GM12865 (cell line): Measurements from ENCODE around the gene MC4R.

Source experiments
- DNase-seq: peaks from one replicate; pipeline ENCODE4 v3.0.0; 2010; ENCODE audit warnings: low read depth
- H3K4me3 ChIP-seq: 2 replicates; pipeline ENCODE4 v1.5.1; 2011; ENCODE audit warnings: mild to moderate bottlenecking, low read depth, low read length, control low read depth
- CTCF ChIP-seq: IDR thresholded peaks from 2 replicates; pipeline ENCODE4 v1.5.1; 2011; ENCODE audit warnings: low read length, control low read depth, low read depth, inconsistent platforms; ENCODE audit not compliant: insufficient read depth; ENCODE audit errors: missing control alignments

The MC4R gene

GRCh38 chr18:60331890-60332289 is 40.7 kb downstream of the MC4R start:
- no peak overlapping the region for H3K4me3 ChIP-seq
- no peak for DNase-seq
- no peak for TF ChIP-seq CTCF

- no peak overlapping the region for H3K4me3 ChIP-seq
- DNase-seq: no peak
- no peak for TF ChIP-seq CTCF
These were observed 43.4 kb downstream of the MC4R start for GRCh38 chr18:60329131-60329530.

GRCh38 chr18:60327880-60328279 is 44.7 kb downstream of the MC4R start:
- no peak for TF ChIP-seq CTCF
- DNase-seq: no peak
- H3K4me3 ChIP-seq: no peak overlapping the region

- DNase-seq: no peak
- no peak for TF ChIP-seq CTCF
- H3K4me3 ChIP-seq: no peak overlapping the region
These were observed 50.0 kb downstream of the MC4R start for GRCh38 chr18:60322591-60322990.
